ENCODE measurements around the gene NASP. TPM values are rescaled to one million over a fixed set of nuclear protein-coding genes. Genes with fewer than 3 reads are reported as not detected.

NASP gene
- total and polyA plus RNA-seq, 12 donors: 32.3 to 181 (median 54.4) TPM

GRCh38 chr1:45666836-45667235 lies 83.0 kb downstream of the NASP start:
- intact Hi-C loops (cut with DNase I): no loop called here
- no peak overlapping the region for H3K27ac ChIP-seq
- TF ChIP-seq, protein P1, sequence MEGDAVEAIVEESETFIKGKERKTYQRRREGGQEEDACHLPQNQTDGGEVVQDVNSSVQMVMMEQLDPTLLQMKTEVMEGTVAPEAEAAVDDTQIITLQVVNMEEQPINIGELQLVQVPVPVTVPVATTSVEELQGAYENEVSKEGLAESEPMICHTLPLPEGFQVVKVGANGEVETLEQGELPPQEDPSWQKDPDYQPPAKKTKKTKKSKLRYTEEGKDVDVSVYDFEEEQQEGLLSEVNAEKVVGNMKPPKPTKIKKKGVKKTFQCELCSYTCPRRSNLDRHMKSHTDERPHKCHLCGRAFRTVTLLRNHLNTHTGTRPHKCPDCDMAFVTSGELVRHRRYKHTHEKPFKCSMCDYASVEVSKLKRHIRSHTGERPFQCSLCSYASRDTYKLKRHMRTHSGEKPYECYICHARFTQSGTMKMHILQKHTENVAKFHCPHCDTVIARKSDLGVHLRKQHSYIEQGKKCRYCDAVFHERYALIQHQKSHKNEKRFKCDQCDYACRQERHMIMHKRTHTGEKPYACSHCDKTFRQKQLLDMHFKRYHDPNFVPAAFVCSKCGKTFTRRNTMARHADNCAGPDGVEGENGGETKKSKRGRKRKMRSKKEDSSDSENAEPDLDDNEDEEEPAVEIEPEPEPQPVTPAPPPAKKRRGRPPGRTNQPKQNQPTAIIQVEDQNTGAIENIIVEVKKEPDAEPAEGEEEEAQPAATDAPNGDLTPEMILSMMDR (IDR thresholded peaks at IDR 0.05): no peak
- no peak for TF ChIP-seq POLR2A (IDR thresholded peaks at IDR 0.05)
- 84 to 89% (median 88%) methylated on average over 2 of the region's 2 CpGs for WGBS, 4 donors
- no peaks in the 10 kb centered on the region for H3K9me3 ChIP-seq (replicated peaks in 1 of 3)
- no peak overlapping the region for H3K4me3 ChIP-seq
- H3K36me3 ChIP-seq (replicated peaks in 1 of 2): no peaks in the 10 kb centered on the region
- H3K4me1 ChIP-seq (replicated peaks in 1 of 2): peaks cover 21 to 44% of the 10 kb centered on the region in 2 donors
- no peak for DNase-seq
- H3K27me3 ChIP-seq: no peaks in the 10 kb centered on the region

GRCh38 chr1:45667321-45668111 lies 83.7 kb downstream of the NASP start:
- WGBS, 4 donors: 72 to 81% (median 74%) methylated on average over 8 of the region's 8 CpGs
- H3K27ac ChIP-seq: no peak overlapping the region
- H3K4me3 ChIP-seq: no peak overlapping the region
- no peaks in the 10 kb centered on the region for H3K36me3 ChIP-seq (replicated peaks in 1 of 2)
- no peaks in the 10 kb centered on the region for H3K9me3 ChIP-seq (replicated peaks in 1 of 3)
- intact Hi-C loops (cut with DNase I): no loop called here
- no peaks in the 10 kb centered on the region for H3K27me3 ChIP-seq
- peaks cover 18 to 38% of the 10 kb centered on the region in 2 donors for H3K4me1 ChIP-seq (replicated peaks in 1 of 2)
- DNase-seq: no peak
- TF ChIP-seq POLR2A (IDR thresholded peaks at IDR 0.05): no peak
- TF ChIP-seq, protein P1 (IDR thresholded peaks at IDR 0.05): no peak

Small RNA genes within 50 kb of the gene (small RNA-seq; reads per million reads assigned to genes)
- gene AL355480.1: 0 reads per million in 2 donors
- gene AL355480.2: 0 reads per million in 2 donors
- 0 reads per million in 2 donors for gene AL355480.3
- gene AL355480.4: 0 reads per million in 2 donors

Other genes with a start within 250 kb of the NASP start
- 10 to 100 TPM in 4 of 9 donors, 1 to 10 TPM in 5; 3.3 to 15.4 (median 9.8) TPM for gene TOE1, start 243.9 kb upstream of the NASP start, total RNA-seq
- gene TOE1, start 243.9 kb upstream of the NASP start, polyA plus RNA-seq: 10 to 100 TPM in 2 of 3 donors, 1 to 10 TPM in 1; 8.9 to 17.7 (median 10.3) TPM
- 10 to 100 TPM; 15.0 to 35.4 (median 21.0) TPM for gene MUTYH, start 243.6 kb upstream of the NASP start, total RNA-seq
- gene MUTYH, start 243.6 kb upstream of the NASP start, polyA plus RNA-seq: 10 to 100 TPM in 2 of 3 donors, 1 to 10 TPM in 1; 9.8 to 60.7 (median 44.0) TPM
- gene TESK2, start 92.9 kb upstream of the NASP start, total RNA-seq: 10 to 100 TPM in 1 of 9 donors, 1 to 10 TPM in 8; 1.1 to 21.4 (median 4.2) TPM
- gene TESK2, start 92.9 kb upstream of the NASP start, polyA plus RNA-seq: 1 to 10 TPM; 1.2 to 3.6 (median 1.7) TPM
- 1 to 10 TPM in 6 of 9 donors, under 1 TPM in 3; 0.24 to 8.9 (median 1.4) TPM for gene CCDC163, start 84.0 kb upstream of the NASP start, total RNA-seq
- gene CCDC163, start 84.0 kb upstream of the NASP start, polyA plus RNA-seq: 1 to 10 TPM in 2 of 3 donors, under 1 TPM in 1; 0.48 to 9.2 (median 4.0) TPM
- 10 to 100 TPM in 4 of 9 donors, 1 to 10 TPM in 5; 2.3 to 12.7 (median 8.9) TPM for gene MMACHC, start 83.7 kb upstream of the NASP start, total RNA-seq
- 10 to 100 TPM in 1 of 3 donors, 1 to 10 TPM in 2; 2.3 to 10.3 (median 3.1) TPM for gene MMACHC, start 83.7 kb upstream of the NASP start, polyA plus RNA-seq
- gene PRDX1, start 62.2 kb upstream of the NASP start, total RNA-seq: 100 to 1,000 TPM; 343 to 908 (median 446) TPM
- gene PRDX1, start 62.2 kb upstream of the NASP start, polyA plus RNA-seq: 100 to 1,000 TPM; 404 to 695 (median 559) TPM
- 100 to 1,000 TPM in 8 of 9 donors, 10 to 100 TPM in 1; 85.6 to 157 (median 119) TPM for gene AKR1A1, start 33.2 kb upstream of the NASP start, total RNA-seq
- 100 to 1,000 TPM in 2 of 3 donors, 10 to 100 TPM in 1; 87.9 to 199 (median 165) TPM for gene AKR1A1, start 33.2 kb upstream of the NASP start, polyA plus RNA-seq
- gene CCDC17, start 40.0 kb downstream of the NASP start, total RNA-seq: 1 to 10 TPM in 5 of 9 donors, under 1 TPM in 3, not detected in 1; 0.35 to 2.5 (median 1.7) TPM
- 1 to 10 TPM in 2 of 3 donors, under 1 TPM in 1; 0.24 to 4.2 (median 2.2) TPM for gene CCDC17, start 40.0 kb downstream of the NASP start, polyA plus RNA-seq
- gene GPBP1L1, start 102.5 kb downstream of the NASP start, total RNA-seq: 100 to 1,000 TPM in 3 of 9 donors, 10 to 100 TPM in 6; 57.9 to 122 (median 82.6) TPM
- gene GPBP1L1, start 102.5 kb downstream of the NASP start, polyA plus RNA-seq: 10 to 100 TPM; 34.5 to 75.8 (median 40.1) TPM
- 10 to 100 TPM; 16.8 to 37.2 (median 26.3) TPM for gene TMEM69, start 104.1 kb downstream of the NASP start, total RNA-seq
- gene TMEM69, start 104.1 kb downstream of the NASP start, polyA plus RNA-seq: 10 to 100 TPM in 2 of 3 donors, 1 to 10 TPM in 1; 9.3 to 53.1 (median 16.8) TPM
- 10 to 100 TPM in 5 of 9 donors, 1 to 10 TPM in 4; 8.0 to 23.9 (median 16.6) TPM for gene IPP, start 166.6 kb downstream of the NASP start, total RNA-seq
- gene IPP, start 166.6 kb downstream of the NASP start, polyA plus RNA-seq: 10 to 100 TPM in 1 of 3 donors, 1 to 10 TPM in 2; 2.8 to 13.2 (median 6.8) TPM
- gene MAST2, start 219.6 kb downstream of the NASP start, total RNA-seq: 10 to 100 TPM; 18.1 to 38.5 (median 23.4) TPM
- 10 to 100 TPM; 18.4 to 35.6 (median 27.5) TPM for gene MAST2, start 219.6 kb downstream of the NASP start, polyA plus RNA-seq